A549 (cell line): ENCODE results near the gene PTPRD. TPM values are rescaled to one million over a fixed set of nuclear protein-coding genes. Genes with fewer than 3 reads are reported as not detected.

Experiments used
- ATAC-seq, 2 experiments: fragments of 200-7000 bp in 1 of 2; fragments of >200 bp in 1 of 2; cut with Nextera tagmentation in 1 of 2; cut with Tn5 transposase in 1 of 2; 3 replicates each; pipeline versions ENCODE4 v1.8.0 to v1.9.1; 2018 to 2020; ENCODE audit warnings: mild to moderate bottlenecking in 1 of 2, moderate library complexity in 1 of 2
- CTCF ChIA-PET: fragments of 300-600 bp; sonication (Branson Sonifier 250); formaldehyde crosslinking; extraction: SDS; loops from one replicate; lab custom pipeline; 2021; ENCODE audit warnings: antibody characterized with exemption, inconsistent platforms; lab: Yijun Ruan, JAX
- POLR2A ChIA-PET: fragments of 350-600 bp; formaldehyde crosslinking; extraction: SDS; loops from one replicate; lab custom pipeline; 2021; ENCODE audit warnings: antibody characterized with exemption, inconsistent platforms; lab: Yijun Ruan, JAX
- DNase-seq, 2 experiments: peaks; one replicate each; pipeline versions ENCODE4 v3.0.0 to v3.0.0-alpha.2; 2011 to 2016; ENCODE audit warnings: low read depth in 1 of 2, low spot score in 1 of 2
- FAIRE-seq: peaks from 2 replicates; lab custom pipeline; 2011; peaks lifted over from hg19 to GRCh38; lab: Jason Lieb, UNC
- H3K27ac ChIP-seq, 2 experiments: fragments of >200 bp; sonication (Bioruptor Twin); formaldehyde crosslinking; 3 replicates each; pipeline ENCODE4 v1.5.1; 2016 to 2017
- H3K4me1 ChIP-seq: fragments of >200 bp; sonication (Bioruptor Twin); formaldehyde crosslinking; 3 replicates; pipeline ENCODE4 v1.6.1; 2016
- H3K4me2 ChIP-seq: fragments of >200 bp; sonication (Bioruptor Twin); formaldehyde crosslinking; 3 replicates; pipeline ENCODE4 v1.6.1; 2016
- H3K4me3 ChIP-seq: fragments of >200 bp; sonication (Bioruptor Twin); formaldehyde crosslinking; 3 replicates; pipeline ENCODE4 v1.5.1; 2016
- H3K9me3 ChIP-seq: fragments of >200 bp; sonication (Bioruptor Twin); formaldehyde crosslinking; 3 replicates; pipeline ENCODE4 v1.6.1; 2016
- CBX2 ChIP-seq: fragments of 200-600 bp; sonication (generic); IDR thresholded peaks from 2 replicates; pipeline ENCODE4 v1.6.1; 2016; ENCODE audit warnings: low read depth, mild to moderate bottlenecking, borderline replicate concordance
- CEBPB ChIP-seq, 2 experiments: fragments of >200 bp in 1 of 2; sonication (Bioruptor Twin) in 1 of 2; formaldehyde crosslinking in 1 of 2; IDR thresholded peaks; 2 replicates each; pipeline ENCODE4 v1.6.1; 2012 to 2016
- CHD2 ChIP-seq: fragments of 150-350 bp; IDR thresholded peaks from 2 replicates; pipeline ENCODE4 v1.6.1; 2014; ENCODE audit warnings: low read length; ENCODE audit not compliant: partially characterized antibody
- CHD4 ChIP-seq: fragments of 200-600 bp; sonication (generic); IDR thresholded peaks from 2 replicates; pipeline ENCODE4 v1.6.1; 2016; ENCODE audit warnings: antibody characterized with exemption, mild to moderate bottlenecking, borderline replicate concordance
- EHMT2 ChIP-seq: fragments of 200-600 bp; sonication (generic); IDR thresholded peaks from 2 replicates; pipeline ENCODE4 v1.6.1; 2016; ENCODE audit warnings: antibody characterized with exemption, low read depth, mild to moderate bottlenecking, moderate library complexity
- HDAC2 ChIP-seq: fragments of 200-600 bp; sonication (generic); IDR thresholded peaks from 2 replicates; pipeline ENCODE4 v1.6.1; 2016
- HOXA7 ChIP-seq: fragments of 250-450 bp; sonication (Bioruptor Pico); IDR thresholded peaks from 2 replicates; pipeline ENCODE4 v1.5.0; 2020; ENCODE audit warnings: mild to moderate bottlenecking, moderate library complexity
- KDM1A ChIP-seq: fragments of 200-600 bp; sonication (generic); IDR thresholded peaks from 2 replicates; pipeline ENCODE4 v1.6.1; 2016; ENCODE audit warnings: low read depth, mild to moderate bottlenecking
- KDM5A ChIP-seq: fragments of 200-600 bp; sonication (generic); IDR thresholded peaks from 2 replicates; pipeline ENCODE4 v1.6.1; 2016; ENCODE audit warnings: antibody characterized with exemption, mild to moderate bottlenecking
- MAFK ChIP-seq: fragments of 450-650 bp; IDR thresholded peaks from 2 replicates; pipeline ENCODE4 v1.6.1; 2014; ENCODE audit not compliant: partially characterized antibody
- MAZ ChIP-seq: fragments of 150-350 bp; IDR thresholded peaks from 2 replicates; pipeline ENCODE4 v1.6.1; 2014; ENCODE audit warnings: antibody characterized with exemption, low read depth, low read length, borderline replicate concordance
- MYC ChIP-seq: IDR thresholded peaks from 2 replicates; pipeline ENCODE4 v1.6.1; 2012; ENCODE audit warnings: mild to moderate bottlenecking, inconsistent platforms, low read length, improper control_type of control experiment, borderline replicate concordance
- NFE2L2 ChIP-seq: fragments of 150-350 bp; conservative IDR thresholded peaks from 2 replicates; pipeline ENCODE4 v1.6.1; 2014; ENCODE audit warnings: low read length
- NPAS2 ChIP-seq: fragments of 250-450 bp; sonication (Bioruptor Pico); IDR thresholded peaks from 2 replicates; pipeline ENCODE4 v1.8.0; 2022; ENCODE audit warnings: mild to moderate bottlenecking, moderate library complexity, borderline replicate concordance
- PHF8 ChIP-seq: fragments of 200-600 bp; sonication (generic); IDR thresholded peaks from 2 replicates; pipeline ENCODE4 v1.6.1; 2016; ENCODE audit warnings: low read depth, mild to moderate bottlenecking, antibody characterized with exemption, moderate library complexity, borderline replicate concordance
- POLR2A ChIP-seq: IDR thresholded peaks from 2 replicates; pipeline ENCODE4 v1.6.1; 2012; ENCODE audit warnings: mild to moderate bottlenecking, low read length
- POLR2AphosphoS2 ChIP-seq: conservative IDR thresholded peaks from 2 replicates; pipeline ENCODE4 v1.6.1; 2012; ENCODE audit warnings: low read length, improper control_type of control experiment, inconsistent platforms
- RAD21 ChIP-seq, 2 experiments: fragments of >200 bp in 1 of 2; sonication (Bioruptor Twin) in 1 of 2; formaldehyde crosslinking in 1 of 2; IDR thresholded peaks in 1 of 2; conservative IDR thresholded peaks in 1 of 2; 2 replicates in 1 of 2; 3 replicates in 1 of 2; pipeline ENCODE4 v1.6.1; 2012 to 2018; ENCODE audit warnings: inconsistent platforms in 1 of 2
- RARB ChIP-seq: fragments of 250-450 bp; sonication (Bioruptor Pico); IDR thresholded peaks from 2 replicates; pipeline ENCODE4 v1.8.0; 2021; ENCODE audit warnings: mild to moderate bottlenecking, moderate library complexity
- RCOR1 ChIP-seq: fragments of 150-350 bp; IDR thresholded peaks from 2 replicates; pipeline ENCODE4 v1.6.1; 2014; ENCODE audit warnings: antibody characterized with exemption, low read length, low read depth
- RNF2 ChIP-seq: fragments of 200-600 bp; sonication (generic); IDR thresholded peaks from 2 replicates; pipeline ENCODE4 v1.6.1; 2016; ENCODE audit warnings: low read depth, mild to moderate bottlenecking, antibody characterized with exemption, moderate library complexity, borderline replicate concordance
- TFCP2L1 ChIP-seq: fragments of 250-450 bp; sonication (Bioruptor Pico); IDR thresholded peaks from 2 replicates; pipeline ENCODE4 v1.5.0; 2021; ENCODE audit warnings: mild to moderate bottlenecking
- ZC3H11A ChIP-seq: fragments of 450-650 bp; IDR thresholded peaks from 2 replicates; pipeline ENCODE4 v1.6.1; 2014; ENCODE audit warnings: antibody characterized with exemption, mild to moderate bottlenecking
- ZNF302 ChIP-seq: fragments of 250-450 bp; sonication (Bioruptor Pico); IDR thresholded peaks from 2 replicates; pipeline ENCODE4 v1.9.0; 2021; ENCODE audit warnings: inconsistent platforms, mild to moderate bottlenecking, moderate library complexity
- WGBS: methylation state at CpG from one replicate; pipeline ENCODE4 v1.1.6; 2017; ENCODE audit errors: missing lambda C conversion rate; 5-methylcytosine and 5-hydroxymethylcytosine counted together
- polyA plus RNA-seq, 4 experiments: library from polyadenylated mRNA; depleted of rRNA in 3 of 4; stranded (reverse); fragments of >200 nt; fragmentation: RNase III in 1 of 4; extraction: RNeasy Plus Mini Kit Qiagen cat#74134 plus additional on column Dnase treatment in 1 of 4; gene quantifications; 2 replicates in 3 of 4; 3 replicates in 1 of 4; pipeline ENCODE4 v1.2.3, GENCODE V29; 2011 to 2017
- TF ChIP-seq, protein P1 (sequence below): fragments of 150-350 bp; IDR thresholded peaks from 2 replicates; pipeline ENCODE4 v1.6.1; 2014; ENCODE audit warnings: low read depth, mild to moderate bottlenecking, low read length
- TF ChIP-seq, protein P2 (sequence below): fragments of >200 bp; sonication (Bioruptor Twin); formaldehyde crosslinking; IDR thresholded peaks from 3 replicates; pipeline ENCODE4 v1.6.1; 2016
- TF ChIP-seq, protein P3 (sequence below): fragments of >200 bp; sonication (Bioruptor Twin); formaldehyde crosslinking; IDR thresholded peaks from 2 replicates; pipeline ENCODE4 v1.6.1; 2016
- TF ChIP-seq, protein P4 (sequence below): fragments of 250-450 bp; sonication (Bioruptor Pico); IDR thresholded peaks from 2 replicates; pipeline ENCODE4 v1.5.0; 2021; ENCODE audit warnings: mild to moderate bottlenecking, moderate library complexity, borderline replicate concordance
- TF ChIP-seq, protein P5 (sequence below): IDR thresholded peaks from 2 replicates; pipeline ENCODE4 v1.6.1; 2012

The PTPRD gene
- polyA plus RNA-seq, 2 of the 4 experiments (the other 2 are of a cell fraction) = 0.39 to 1.3 TPM

DNA sequence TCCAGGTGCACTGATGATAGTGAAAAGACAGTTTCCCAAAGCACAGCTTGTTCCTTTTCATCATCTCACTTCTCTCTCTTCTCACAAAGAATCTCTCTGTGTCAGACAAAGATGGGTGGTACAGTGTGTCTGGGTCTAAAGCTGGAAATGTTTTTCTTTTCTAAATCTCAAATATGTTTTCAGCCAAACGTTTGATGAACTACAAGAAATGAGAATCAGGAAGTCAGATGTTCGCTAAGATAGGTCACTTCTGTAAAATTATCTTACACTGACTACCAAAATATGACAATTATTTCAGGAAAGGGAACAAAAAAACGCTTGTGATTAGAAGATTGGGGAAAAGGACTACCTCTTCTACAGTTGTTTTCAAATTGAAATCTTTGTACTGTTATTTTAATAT lies 708.8 kb downstream of the PTPRD start:
- no peak for ATAC-seq
- CTCF ChIA-PET = interaction anchor here (0.8 kb wide), 1 partner anchor 25 kb away, joined by 3 read pairs; no protein-coding TSS in a partner anchor
- 3% methylated on average over 3 of the region's 3 CpGs for WGBS
- Histone ChIP-seq H3K27ac (no peak overlapping the region), H3K4me2 (no peak overlapping the region)
- TF ChIP-seq RAD21 (conservative IDR thresholded peaks at IDR 0.05 in 1 of 2, IDR thresholded peaks at IDR 0.05 in 1 of 2) (no peak), HDAC2 (no peak), TFCP2L1 (CRISPR knock-in tag) (no peak), MAFK (no peak), CEBPB (IDR thresholded peaks at IDR 0.05) (no peak), CBX2 (no peak), HOXA7 (CRISPR knock-in tag) (no peak), MAZ (no peak), KDM5A (no peak), NFE2L2 (no peak), MYC (no peak)
- TF ChIP-seq, protein P1, sequence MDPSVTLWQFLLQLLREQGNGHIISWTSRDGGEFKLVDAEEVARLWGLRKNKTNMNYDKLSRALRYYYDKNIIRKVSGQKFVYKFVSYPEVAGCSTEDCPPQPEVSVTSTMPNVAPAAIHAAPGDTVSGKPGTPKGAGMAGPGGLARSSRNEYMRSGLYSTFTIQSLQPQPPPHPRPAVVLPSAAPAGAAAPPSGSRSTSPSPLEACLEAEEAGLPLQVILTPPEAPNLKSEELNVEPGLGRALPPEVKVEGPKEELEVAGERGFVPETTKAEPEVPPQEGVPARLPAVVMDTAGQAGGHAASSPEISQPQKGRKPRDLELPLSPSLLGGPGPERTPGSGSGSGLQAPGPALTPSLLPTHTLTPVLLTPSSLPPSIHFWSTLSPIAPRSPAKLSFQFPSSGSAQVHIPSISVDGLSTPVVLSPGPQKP = no peak
- TF ChIP-seq, protein P2, sequence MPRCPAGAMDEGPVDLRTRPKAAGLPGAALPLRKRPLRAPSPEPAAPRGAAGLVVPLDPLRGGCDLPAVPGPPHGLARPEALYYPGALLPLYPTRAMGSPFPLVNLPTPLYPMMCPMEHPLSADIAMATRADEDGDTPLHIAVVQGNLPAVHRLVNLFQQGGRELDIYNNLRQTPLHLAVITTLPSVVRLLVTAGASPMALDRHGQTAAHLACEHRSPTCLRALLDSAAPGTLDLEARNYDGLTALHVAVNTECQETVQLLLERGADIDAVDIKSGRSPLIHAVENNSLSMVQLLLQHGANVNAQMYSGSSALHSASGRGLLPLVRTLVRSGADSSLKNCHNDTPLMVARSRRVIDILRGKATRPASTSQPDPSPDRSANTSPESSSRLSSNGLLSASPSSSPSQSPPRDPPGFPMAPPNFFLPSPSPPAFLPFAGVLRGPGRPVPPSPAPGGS = no peak
- TF ChIP-seq, protein P3, sequence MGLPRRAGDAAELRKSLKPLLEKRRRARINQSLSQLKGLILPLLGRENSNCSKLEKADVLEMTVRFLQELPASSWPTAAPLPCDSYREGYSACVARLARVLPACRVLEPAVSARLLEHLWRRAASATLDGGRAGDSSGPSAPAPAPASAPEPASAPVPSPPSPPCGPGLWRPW = no peak
- TF ChIP-seq, protein P4, sequence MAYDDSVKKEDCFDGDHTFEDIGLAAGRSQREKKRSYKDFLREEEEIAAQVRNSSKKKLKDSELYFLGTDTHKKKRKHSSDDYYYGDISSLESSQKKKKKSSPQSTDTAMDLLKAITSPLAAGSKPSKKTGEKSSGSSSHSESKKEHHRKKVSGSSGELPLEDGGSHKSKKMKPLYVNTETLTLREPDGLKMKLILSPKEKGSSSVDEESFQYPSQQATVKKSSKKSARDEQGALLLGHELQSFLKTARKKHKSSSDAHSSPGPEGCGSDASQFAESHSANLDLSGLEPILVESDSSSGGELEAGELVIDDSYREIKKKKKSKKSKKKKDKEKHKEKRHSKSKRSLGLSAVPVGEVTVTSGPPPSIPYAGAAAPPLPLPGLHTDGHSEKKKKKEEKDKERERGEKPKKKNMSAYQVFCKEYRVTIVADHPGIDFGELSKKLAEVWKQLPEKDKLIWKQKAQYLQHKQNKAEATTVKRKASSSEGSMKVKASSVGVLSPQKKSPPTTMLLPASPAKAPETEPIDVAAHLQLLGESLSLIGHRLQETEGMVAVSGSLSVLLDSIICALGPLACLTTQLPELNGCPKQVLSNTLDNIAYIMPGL (CRISPR knock-in tag) = no peak
- TF ChIP-seq, all 56 proteins: peak for 0
- no peak for DNase-seq
- FAIRE-seq = no peak
- H3K4me3 ChIP-seq = no peak overlapping the region
- POLR2A ChIA-PET = no interaction called here
- no peaks in the 10 kb centered on the region for H3K9me3 ChIP-seq
- H3K4me1 ChIP-seq = no peaks in the 10 kb centered on the region

DNA sequence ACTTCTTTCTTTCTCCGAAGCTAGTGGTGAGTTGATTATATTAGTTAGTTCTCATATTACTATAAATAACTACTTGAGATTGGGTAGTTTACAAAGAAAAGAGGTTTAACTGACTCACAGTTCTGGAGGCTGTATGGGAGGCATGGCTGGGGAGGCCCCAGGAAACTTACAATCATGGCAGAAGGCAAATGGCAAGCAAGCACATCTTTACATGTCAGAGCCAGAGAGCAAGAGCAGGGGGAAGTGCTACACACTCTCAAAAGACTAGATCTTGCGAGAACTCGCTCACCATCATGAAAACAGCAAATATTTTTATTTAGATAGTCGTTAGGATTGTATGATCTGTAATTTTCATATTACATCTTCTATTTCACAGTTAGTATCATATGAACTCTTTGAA lies 711.2 kb downstream of the PTPRD start:
- 1% methylated on average over 4 of the region's 4 CpGs for WGBS
- Histone ChIP-seq H3K4me1 (no peaks in the 10 kb centered on the region), H3K4me3 (no peak overlapping the region), H3K27ac (no peak overlapping the region), H3K9me3 (no peaks in the 10 kb centered on the region), H3K4me2 (no peak overlapping the region)
- ChIA-PET POLR2A (no interaction called here), CTCF (no interaction called here)
- ATAC-seq = no peak
- TF ChIP-seq CBX2 = no peak
- no peak for TF ChIP-seq POLR2A
- TF ChIP-seq CHD4 = no peak
- TF ChIP-seq, protein P5, sequence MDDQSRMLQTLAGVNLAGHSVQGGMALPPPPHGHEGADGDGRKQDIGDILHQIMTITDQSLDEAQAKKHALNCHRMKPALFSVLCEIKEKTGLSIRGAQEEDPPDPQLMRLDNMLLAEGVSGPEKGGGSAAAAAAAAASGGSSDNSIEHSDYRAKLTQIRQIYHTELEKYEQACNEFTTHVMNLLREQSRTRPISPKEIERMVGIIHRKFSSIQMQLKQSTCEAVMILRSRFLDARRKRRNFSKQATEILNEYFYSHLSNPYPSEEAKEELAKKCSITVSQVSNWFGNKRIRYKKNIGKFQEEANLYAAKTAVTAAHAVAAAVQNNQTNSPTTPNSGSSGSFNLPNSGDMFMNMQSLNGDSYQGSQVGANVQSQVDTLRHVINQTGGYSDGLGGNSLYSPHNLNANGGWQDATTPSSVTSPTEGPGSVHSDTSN = no peak
- TF ChIP-seq RCOR1 = no peak
- no peak for TF ChIP-seq RARB (CRISPR knock-in tag)
- TF ChIP-seq, protein P3 = no peak
- TF ChIP-seq CHD2 = no peak
- TF ChIP-seq KDM1A = no peak
- TF ChIP-seq RNF2 = no peak
- no peak for TF ChIP-seq EHMT2
- no peak for TF ChIP-seq ZC3H11A
- TF ChIP-seq RAD21 (conservative IDR thresholded peaks at IDR 0.05 in 1 of 2, IDR thresholded peaks at IDR 0.05 in 1 of 2) = no peak
- TF ChIP-seq NPAS2 (CRISPR knock-in tag) = no peak
- no peak for TF ChIP-seq PHF8
- TF ChIP-seq POLR2AphosphoS2 = no peak
- no peak for TF ChIP-seq ZNF302 (CRISPR knock-in tag)
- DNase-seq = no peak
- no peak for FAIRE-seq
